Stimulated activated naive CD8-positive, alpha-beta T cell treated with anti-CD3 and anti-CD28 coated beads, Interleukin-15, amount 100 ng/mL, for 72 hours (primary cell): ENCODE measurements around the gene RNF157.
A peak's percentile ranks its signal among the peaks of the same experiment; 100 is the strongest.
"Not testable (repeated sequence)": the region's sequence is repeated elsewhere in the genome, so short reads cannot be mapped to it uniquely, and the experiment has no call there.

ENCODE experiments used
- ATAC-seq: fragments of 150-1000 bp; cut with Tn5 transposase; 2 replicates; pipeline ENCODE4 v1.10.0; 2021; ENCODE audit warnings: mild to moderate bottlenecking, moderate library complexity
- DNase-seq, 2 donors: peaks; one replicate each; pipeline ENCODE4 v3.0.0; 2021 to 2022
- H3K27ac Mint-ChIP-seq, 2 donors: one replicate each; pipeline ENCODE4 v1.8.0; 2022; ENCODE audit warnings: mild to moderate bottlenecking in 2 of 2, mixed read lengths in 2 of 2, moderate library complexity in 2 of 2
- H3K27me3 Mint-ChIP-seq: one replicate; pipeline ENCODE4 v1.8.0; 2022; ENCODE audit warnings: mixed read lengths
- H3K4me1 Mint-ChIP-seq: one replicate; pipeline ENCODE4 v1.8.0; 2022; ENCODE audit warnings: mild to moderate bottlenecking, mixed read lengths
- H3K4me3 Mint-ChIP-seq, 2 donors: one replicate each; pipeline ENCODE4 v1.8.0; 2022; ENCODE audit warnings: mild to moderate bottlenecking in 2 of 2, mixed read lengths in 2 of 2, moderate library complexity in 1 of 2
- H3K9me3 Mint-ChIP-seq, 2 donors: one replicate each; pipeline ENCODE4 v1.8.0; 2022; ENCODE audit warnings: mixed read lengths in 2 of 2

Gene RNF157

GRCh38 chr17:76264425-76264754, 24.1 kb upstream of the RNF157 start:
- Mint-ChIP-seq H3K4me1 (peaks cover 56% of the 10 kb centered on the region), H3K4me3 (peak overlapping the region; percentile 78 to 86), H3K9me3 (no peaks in the 10 kb centered on the region), H3K27ac (peak overlapping the region; percentile 98 to 99), H3K27me3 (no peaks in the 10 kb centered on the region)
- DNase-seq (no peak), ATAC-seq (no peak)

GRCh38 chr17:76263896-76264295, 23.6 kb upstream of the RNF157 start:
- ATAC-seq (no peak), DNase-seq (no peak)
- Mint-ChIP-seq H3K27me3 (no peaks in the 10 kb centered on the region), H3K27ac (peak overlapping the region; percentile 98 to 99), H3K4me1 (peaks cover 56% of the 10 kb centered on the region), H3K4me3 (peak overlapping the region; percentile 78 to 86), H3K9me3 (no peaks in the 10 kb centered on the region)

GRCh38 chr17:76262732-76263344, 22.5 kb upstream of the RNF157 start:
- peak overlapping the region; percentile 78 to 86 for H3K4me3 Mint-ChIP-seq
- peak; percentile 30 to 62 for DNase-seq
- peaks cover 49% of the 10 kb centered on the region for H3K4me1 Mint-ChIP-seq
- ATAC-seq, result no peak
- H3K27me3 Mint-ChIP-seq, result no peaks in the 10 kb centered on the region
- H3K9me3 Mint-ChIP-seq, result no peaks in the 10 kb centered on the region
- peak overlapping the region; percentile 88 to 99 for H3K27ac Mint-ChIP-seq

GRCh38 chr17:76261421-76262215, 21.3 kb upstream of the RNF157 start:
- peak in 1 of 2 donors; percentile 57 for DNase-seq
- peak overlapping the region; percentile 83 to 99 for H3K27ac Mint-ChIP-seq
- H3K4me1 Mint-ChIP-seq, result peaks cover 49% of the 10 kb centered on the region
- no peaks in the 10 kb centered on the region for H3K27me3 Mint-ChIP-seq
- H3K4me3 Mint-ChIP-seq, result peak overlapping the region; percentile 78 to 86
- H3K9me3 Mint-ChIP-seq, result peaks cover 0 to 5% of the 10 kb centered on the region in 2 donors
- ATAC-seq, result no peak

GRCh38 chr17:76260669-76261068, 20.4 kb upstream of the RNF157 start:
- no peak overlapping the region for H3K4me3 Mint-ChIP-seq
- DNase-seq, result no peak
- no peak overlapping the region for H3K27ac Mint-ChIP-seq
- H3K4me1 Mint-ChIP-seq, result peaks cover 59% of the 10 kb centered on the region
- ATAC-seq, result no peak
- peaks cover 0 to 5% of the 10 kb centered on the region in 2 donors for H3K9me3 Mint-ChIP-seq
- no peaks in the 10 kb centered on the region for H3K27me3 Mint-ChIP-seq

GRCh38 chr17:76260220-76260619, 19.9 kb upstream of the RNF157 start:
- Mint-ChIP-seq H3K27ac (no peak overlapping the region), H3K4me3 (no peak overlapping the region), H3K9me3 (peaks cover 0 to 5% of the 10 kb centered on the region in 2 donors), H3K4me1 (peaks cover 63% of the 10 kb centered on the region), H3K27me3 (no peaks in the 10 kb centered on the region)
- no peak for DNase-seq
- no peak for ATAC-seq

- H3K27me3 Mint-ChIP-seq, H3K9me3 Mint-ChIP-seq: not testable (repeated sequence)
- ATAC-seq (peak; percentile 90), DNase-seq (peak; percentile 82 to 87)
- Mint-ChIP-seq H3K27ac (peak overlapping the region; percentile 90 to 98), H3K4me3 (peak overlapping the region; percentile 61 to 81), H3K4me1 (peaks cover 56% of the 10 kb centered on the region)
Observed at GRCh38 chr17:76256430-76257050, 16.2 kb upstream of the RNF157 start.

- DNase-seq, result no peak
- peaks cover 59% of the 10 kb centered on the region for H3K4me1 Mint-ChIP-seq
- H3K9me3 Mint-ChIP-seq, result peaks cover 0 to 5% of the 10 kb centered on the region in 2 donors
- no peaks in the 10 kb centered on the region for H3K27me3 Mint-ChIP-seq
- H3K4me3 Mint-ChIP-seq, result peak overlapping the region; percentile 61 to 81
- H3K27ac Mint-ChIP-seq, result peak overlapping the region; percentile 90 to 98
- ATAC-seq, result peak; percentile 1
Observed at GRCh38 chr17:76255801-76256429, 15.6 kb upstream of the RNF157 start.

GRCh38 chr17:76254275-76254674, 14.0 kb upstream of the RNF157 start:
- ATAC-seq, result no peak
- no peak overlapping the region for H3K27ac Mint-ChIP-seq

GRCh38 chr17:76253841-76254240, 13.5 kb upstream of the RNF157 start:
- no peak overlapping the region for H3K27ac Mint-ChIP-seq
- H3K4me1 Mint-ChIP-seq, result peaks cover 52% of the 10 kb centered on the region
- no peak for DNase-seq
- no peak for ATAC-seq
- peak overlapping the region in 1 of 2 donors; percentile 18 for H3K4me3 Mint-ChIP-seq
- H3K9me3 Mint-ChIP-seq, result peaks cover 0 to 5% of the 10 kb centered on the region in 2 donors
- no peaks in the 10 kb centered on the region for H3K27me3 Mint-ChIP-seq

More at GRCh38 chr17:76254275-76254674, 14.0 kb upstream of the RNF157 start:
- H3K27me3 Mint-ChIP-seq, result no peaks in the 10 kb centered on the region
- H3K4me1 Mint-ChIP-seq, result peaks cover 56% of the 10 kb centered on the region
- peak overlapping the region in 1 of 2 donors; percentile 18 for H3K4me3 Mint-ChIP-seq
- no peak for DNase-seq
- H3K9me3 Mint-ChIP-seq, result peaks cover 0 to 5% of the 10 kb centered on the region in 2 donors

GRCh38 chr17:76252967-76253766, 12.9 kb upstream of the RNF157 start:
- not testable (repeated sequence) for H3K27me3 Mint-ChIP-seq, ATAC-seq, H3K9me3 Mint-ChIP-seq, DNase-seq
- peak overlapping the region in 1 of 2 donors; percentile 98 for H3K27ac Mint-ChIP-seq
- peak overlapping the region; percentile 77 to 82 for H3K4me3 Mint-ChIP-seq
- H3K4me1 Mint-ChIP-seq, result peaks cover 54% of the 10 kb centered on the region

GRCh38 chr17:76252040-76252954, 12.0 kb upstream of the RNF157 start:
- Mint-ChIP-seq H3K27me3 (no peaks in the 10 kb centered on the region), H3K9me3 (peaks cover 0 to 5% of the 10 kb centered on the region in 2 donors), H3K4me1 (peaks cover 61% of the 10 kb centered on the region), H3K4me3 (peak overlapping the region; percentile 77 to 82), H3K27ac (peak overlapping the region; percentile 92 to 98)
- peak; percentile 62 for ATAC-seq
- DNase-seq, result peak; percentile 33 to 40

GRCh38 chr17:76251478-76252039, 11.3 kb upstream of the RNF157 start:
- peaks cover 61% of the 10 kb centered on the region for H3K4me1 Mint-ChIP-seq
- H3K27ac Mint-ChIP-seq, result peak overlapping the region; percentile 92 to 98
- ATAC-seq (no peak), DNase-seq (no peak)
- H3K9me3 Mint-ChIP-seq, result no peaks in the 10 kb centered on the region
- H3K27me3 Mint-ChIP-seq, result no peaks in the 10 kb centered on the region
- H3K4me3 Mint-ChIP-seq, result peak overlapping the region; percentile 77 to 82

- no peak overlapping the region for H3K27ac Mint-ChIP-seq
- H3K9me3 Mint-ChIP-seq, result no peaks in the 10 kb centered on the region
- H3K27me3 Mint-ChIP-seq, result no peaks in the 10 kb centered on the region
- no peak for DNase-seq
- ATAC-seq, result no peak
- peaks cover 61% of the 10 kb centered on the region for H3K4me1 Mint-ChIP-seq
- H3K4me3 Mint-ChIP-seq, result no peak overlapping the region
Observed at GRCh38 chr17:76250141-76250540, 9.8 kb upstream of the RNF157 start.
